Nephron progenitor cell (in vitro differentiated cells): ENCODE measurements around the gene F7.

Source experiments
- DNase-seq: peaks from one replicate; pipeline ENCODE4 v3.0.0; 2021
- H3K27ac Mint-ChIP-seq: 2 replicates; pipeline ENCODE4 v1.8.0; 2021; ENCODE audit warnings: mild to moderate bottlenecking, moderate library complexity, mixed read lengths
- H3K27me3 Mint-ChIP-seq: 2 replicates; pipeline ENCODE4 v1.8.0; 2021; ENCODE audit warnings: mild to moderate bottlenecking, low read depth, mixed read lengths; ENCODE audit not compliant: poor library complexity
- H3K36me3 Mint-ChIP-seq: 2 replicates; pipeline ENCODE4 v1.8.0; 2021; ENCODE audit warnings: low read depth, mixed read lengths
- H3K4me1 Mint-ChIP-seq: 2 replicates; pipeline ENCODE4 v1.8.0; 2021; ENCODE audit warnings: mixed read lengths
- H3K4me3 Mint-ChIP-seq: 2 replicates; pipeline ENCODE4 v1.8.0; 2021; ENCODE audit warnings: mild to moderate bottlenecking, moderate library complexity, mixed read lengths
- H3K9me3 Mint-ChIP-seq: 2 replicates; pipeline ENCODE4 v1.8.0; 2021; ENCODE audit warnings: mild to moderate bottlenecking, moderate library complexity, mixed read lengths
- CTCF ChIP-seq: fragments of 200-600 bp; sonication (generic); IDR thresholded peaks from 2 replicates; pipeline ENCODE4 v1.5.0; 2021; ENCODE audit warnings: antibody characterized with exemption

Gene F7

GRCh38 chr13:113080361-113080831 is 25.2 kb upstream of the F7 start:
- no peak for DNase-seq
- Mint-ChIP-seq H3K36me3 (peaks cover 13% of the 10 kb centered on the region), H3K4me1 (no peaks in the 10 kb centered on the region), H3K4me3 (no peak overlapping the region), H3K27me3 (peaks cover 5% of the 10 kb centered on the region), H3K9me3 (no peaks in the 10 kb centered on the region), H3K27ac (no peak overlapping the region)
- TF ChIP-seq CTCF = no peak

DNA sequence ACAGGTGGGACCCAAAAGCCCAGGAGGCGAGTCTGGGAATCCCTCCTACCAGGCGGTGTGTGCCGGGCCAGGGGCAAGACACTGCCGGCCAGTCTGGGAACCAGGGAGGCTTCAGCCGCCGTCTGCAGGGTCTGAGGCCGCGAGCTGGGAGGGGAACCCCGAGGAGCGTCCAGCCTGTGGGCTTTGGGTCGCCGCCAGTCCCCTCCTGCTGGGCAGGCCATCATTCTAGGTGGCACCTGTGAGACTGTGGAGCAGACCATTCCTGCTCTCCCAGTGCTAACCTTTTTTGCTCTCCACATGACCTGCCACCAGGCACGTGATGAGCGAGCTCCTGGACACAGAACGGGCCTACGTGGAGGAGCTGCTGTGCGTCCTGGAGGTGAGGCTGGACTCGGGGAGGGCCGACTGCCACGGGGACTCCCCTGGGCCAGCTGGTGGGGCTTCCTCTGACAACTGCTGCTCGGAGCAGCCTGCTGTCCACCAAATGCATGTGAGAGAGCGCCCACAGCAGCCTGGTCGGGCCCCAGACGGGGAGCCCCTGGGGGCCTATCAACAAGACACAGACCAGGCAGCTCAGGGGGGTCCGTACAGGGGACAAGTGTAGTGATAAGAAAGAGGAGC is 24.6 kb upstream of the F7 start:
- H3K4me1 Mint-ChIP-seq = no peaks in the 10 kb centered on the region
- DNase-seq = no peak

GRCh38 chr13:113082198-113083021 is 23.2 kb upstream of the F7 start:
- Mint-ChIP-seq H3K36me3 (peaks cover 4% of the 10 kb centered on the region), H3K27me3 (peaks cover 6% of the 10 kb centered on the region), H3K9me3 (no peaks in the 10 kb centered on the region), H3K27ac (no peak overlapping the region), H3K4me3 (no peak overlapping the region), H3K4me1 (peaks cover 6% of the 10 kb centered on the region)
- no peak for DNase-seq
- no peak for TF ChIP-seq CTCF

More for the DNA sequence above, 24.6 kb upstream of the F7 start:
- peaks cover 5% of the 10 kb centered on the region for H3K27me3 Mint-ChIP-seq
- TF ChIP-seq CTCF = no peak
- H3K4me3 Mint-ChIP-seq = no peak overlapping the region
- H3K9me3 Mint-ChIP-seq = no peaks in the 10 kb centered on the region
- H3K27ac Mint-ChIP-seq = no peak overlapping the region
- peaks cover 7% of the 10 kb centered on the region for H3K36me3 Mint-ChIP-seq

- TF ChIP-seq CTCF = no peak
- no peak overlapping the region for H3K27ac Mint-ChIP-seq
Observed at GRCh38 chr13:113083022-113083373, 22.6 kb upstream of the F7 start.

DNA sequence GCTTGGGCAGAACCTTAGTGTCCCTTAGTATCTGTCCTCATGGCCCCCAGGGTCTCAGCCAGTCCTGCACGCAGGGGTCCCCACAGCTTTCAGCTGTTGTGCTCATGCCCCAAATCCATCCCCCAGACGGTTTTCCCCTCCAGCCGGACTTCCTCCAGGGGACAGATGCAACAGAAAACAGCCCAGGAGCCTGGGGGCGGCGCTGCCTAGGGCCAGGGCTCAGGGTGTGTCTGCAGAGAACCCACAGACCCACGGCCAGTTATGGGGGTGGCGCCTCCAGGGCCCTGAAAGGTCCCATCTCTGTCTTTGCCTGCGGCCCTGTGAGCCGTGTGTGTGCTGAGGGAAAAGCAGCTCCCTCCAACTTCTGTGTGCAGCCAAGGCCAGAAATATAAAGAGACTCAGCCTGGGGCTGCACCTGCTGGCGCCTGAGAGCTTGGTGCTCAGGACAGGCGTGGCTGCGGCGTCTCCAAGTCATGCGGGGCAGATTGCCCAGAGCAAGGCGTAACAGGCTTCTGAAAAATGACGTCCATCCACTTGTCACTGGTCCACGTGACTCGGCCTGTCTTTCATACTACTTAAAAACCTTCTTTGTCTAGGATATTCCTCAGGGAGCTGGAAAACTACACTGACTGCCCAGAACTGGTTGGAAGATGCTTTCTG is 22.1 kb upstream of the F7 start:
- Mint-ChIP-seq H3K36me3 (no peaks in the 10 kb centered on the region), H3K9me3 (no peaks in the 10 kb centered on the region), H3K27ac (no peak overlapping the region), H3K4me1 (peaks cover 6% of the 10 kb centered on the region), H3K27me3 (peaks cover 9% of the 10 kb centered on the region), H3K4me3 (no peak overlapping the region)
- no peak for DNase-seq
- no peak for TF ChIP-seq CTCF

More at GRCh38 chr13:113083022-113083373, 22.6 kb upstream of the F7 start:
- H3K9me3 Mint-ChIP-seq = no peaks in the 10 kb centered on the region
- DNase-seq = no peak
- H3K27me3 Mint-ChIP-seq = peaks cover 9% of the 10 kb centered on the region
- no peaks in the 10 kb centered on the region for H3K36me3 Mint-ChIP-seq
- peaks cover 6% of the 10 kb centered on the region for H3K4me1 Mint-ChIP-seq
- H3K4me3 Mint-ChIP-seq = no peak overlapping the region
